ENCODE results near the gene GPC6.

Gene GPC6

DNA sequence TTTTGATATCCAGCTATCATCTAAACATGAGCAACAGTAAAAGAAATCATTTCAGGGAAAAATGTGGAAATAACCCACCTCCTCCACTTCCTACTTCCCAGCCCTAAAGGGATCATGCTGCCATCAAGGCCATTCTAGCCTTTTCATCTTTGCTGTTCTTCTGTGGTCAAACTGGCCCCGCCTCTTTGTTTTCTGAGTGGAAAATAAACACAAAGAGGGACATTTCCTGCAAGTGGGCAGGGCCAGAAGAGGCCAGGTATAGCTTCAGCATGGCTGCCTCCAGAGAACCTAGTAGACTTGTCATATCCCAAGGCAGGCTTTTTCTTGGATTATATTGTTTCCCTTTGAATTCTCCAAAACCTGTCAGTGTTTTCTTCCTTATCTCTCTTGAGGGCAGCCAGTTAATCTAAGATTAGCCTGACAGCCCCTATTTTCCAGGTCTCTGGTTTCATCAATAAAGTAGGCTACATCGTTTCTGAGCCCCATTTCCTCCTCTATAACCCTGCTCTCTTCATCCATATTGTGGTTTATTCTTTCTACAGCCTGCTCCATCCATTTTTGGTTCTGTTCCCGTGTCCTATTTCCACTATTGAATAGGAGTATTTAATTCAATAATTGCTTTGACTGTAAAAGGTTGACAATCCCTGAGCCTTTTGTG lies 117.6 kb downstream of the GPC6 start:
- H3K4me3 ChIP-seq (ENCODE audit: low read depth, low read length), result no peak overlapping the region
- TF ChIP-seq, protein P1, sequence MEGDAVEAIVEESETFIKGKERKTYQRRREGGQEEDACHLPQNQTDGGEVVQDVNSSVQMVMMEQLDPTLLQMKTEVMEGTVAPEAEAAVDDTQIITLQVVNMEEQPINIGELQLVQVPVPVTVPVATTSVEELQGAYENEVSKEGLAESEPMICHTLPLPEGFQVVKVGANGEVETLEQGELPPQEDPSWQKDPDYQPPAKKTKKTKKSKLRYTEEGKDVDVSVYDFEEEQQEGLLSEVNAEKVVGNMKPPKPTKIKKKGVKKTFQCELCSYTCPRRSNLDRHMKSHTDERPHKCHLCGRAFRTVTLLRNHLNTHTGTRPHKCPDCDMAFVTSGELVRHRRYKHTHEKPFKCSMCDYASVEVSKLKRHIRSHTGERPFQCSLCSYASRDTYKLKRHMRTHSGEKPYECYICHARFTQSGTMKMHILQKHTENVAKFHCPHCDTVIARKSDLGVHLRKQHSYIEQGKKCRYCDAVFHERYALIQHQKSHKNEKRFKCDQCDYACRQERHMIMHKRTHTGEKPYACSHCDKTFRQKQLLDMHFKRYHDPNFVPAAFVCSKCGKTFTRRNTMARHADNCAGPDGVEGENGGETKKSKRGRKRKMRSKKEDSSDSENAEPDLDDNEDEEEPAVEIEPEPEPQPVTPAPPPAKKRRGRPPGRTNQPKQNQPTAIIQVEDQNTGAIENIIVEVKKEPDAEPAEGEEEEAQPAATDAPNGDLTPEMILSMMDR (IDR thresholded peaks at IDR 0.05; ENCODE audit: borderline replicate concordance, insufficient read depth, low read depth, low read length), result no peak

DNA sequence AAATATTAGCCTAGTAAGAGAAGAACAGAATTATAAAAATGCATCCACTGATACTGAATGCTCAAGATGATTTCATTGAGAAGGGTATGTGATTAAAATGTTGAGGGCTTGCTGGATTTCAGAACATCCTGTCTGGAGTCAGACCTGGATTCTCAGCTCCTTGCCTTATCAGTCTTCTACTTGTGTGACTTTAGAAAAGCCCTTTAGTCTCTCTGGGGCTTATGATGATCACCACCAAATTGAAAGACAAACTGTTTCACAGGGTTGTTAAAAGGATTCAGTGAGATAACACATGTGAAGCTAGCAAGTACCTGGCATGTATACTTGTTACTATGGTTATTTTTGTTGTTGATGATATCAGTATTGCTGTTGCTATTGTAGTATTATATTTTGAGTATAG lies 118.4 kb downstream of the GPC6 start:
- H3K4me3 ChIP-seq (ENCODE audit: low read depth, low read length), result no peak overlapping the region

DNA sequence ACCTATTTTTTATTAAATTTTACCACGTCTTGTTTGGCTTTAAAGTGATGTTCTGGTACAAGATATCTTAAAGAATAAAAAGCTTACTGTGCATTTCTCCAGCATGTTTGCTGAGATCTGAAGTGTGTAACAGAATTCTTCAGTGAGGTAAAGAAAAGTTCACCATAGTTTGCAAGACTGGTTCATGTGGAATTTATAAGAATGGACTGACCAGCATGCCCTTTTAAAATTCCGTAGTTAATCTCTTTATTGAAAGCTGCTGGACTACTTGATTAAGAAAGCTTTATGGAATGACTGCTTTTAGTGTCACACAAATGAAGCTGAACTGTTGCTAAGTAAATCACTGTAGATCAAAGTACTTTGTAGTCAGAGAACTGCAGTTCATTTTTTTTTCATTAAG lies 119.2 kb downstream of the GPC6 start:
- H3K4me3 ChIP-seq (ENCODE audit: low read depth, low read length), result no peak overlapping the region

More for the DNA sequence above, 118.4 kb downstream of the GPC6 start:
- TF ChIP-seq, protein P1 (IDR thresholded peaks at IDR 0.05; ENCODE audit: borderline replicate concordance, insufficient read depth, low read depth, low read length), result no peak

DNA sequence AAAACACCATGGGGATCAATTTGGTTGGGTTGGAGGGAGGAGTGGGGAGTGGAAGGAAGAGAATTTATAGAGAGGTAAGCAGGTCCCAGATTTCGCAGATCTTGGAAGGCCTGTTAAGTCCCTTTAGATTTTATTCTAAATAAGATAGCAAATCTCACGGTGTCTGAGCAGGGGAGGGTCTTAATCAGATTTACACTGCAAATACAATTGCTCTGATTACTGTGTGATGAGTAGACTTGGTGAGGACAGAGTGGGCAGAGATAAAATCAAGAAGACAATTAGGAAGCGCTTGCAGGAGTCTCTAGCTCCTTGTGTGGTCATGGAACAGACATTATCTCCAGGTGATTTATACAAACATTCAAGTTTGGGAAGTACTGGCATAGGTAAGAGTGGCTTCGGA lies 126.0 kb downstream of the GPC6 start:
- H3K4me3 ChIP-seq (ENCODE audit: low read depth, low read length), result no peak overlapping the region
- TF ChIP-seq, protein P1 (IDR thresholded peaks at IDR 0.05; ENCODE audit: borderline replicate concordance, insufficient read depth, low read depth, low read length), result no peak

More for the DNA sequence above, 119.2 kb downstream of the GPC6 start:
- TF ChIP-seq, protein P1 (IDR thresholded peaks at IDR 0.05; ENCODE audit: borderline replicate concordance, insufficient read depth, low read depth, low read length), result no peak

DNA sequence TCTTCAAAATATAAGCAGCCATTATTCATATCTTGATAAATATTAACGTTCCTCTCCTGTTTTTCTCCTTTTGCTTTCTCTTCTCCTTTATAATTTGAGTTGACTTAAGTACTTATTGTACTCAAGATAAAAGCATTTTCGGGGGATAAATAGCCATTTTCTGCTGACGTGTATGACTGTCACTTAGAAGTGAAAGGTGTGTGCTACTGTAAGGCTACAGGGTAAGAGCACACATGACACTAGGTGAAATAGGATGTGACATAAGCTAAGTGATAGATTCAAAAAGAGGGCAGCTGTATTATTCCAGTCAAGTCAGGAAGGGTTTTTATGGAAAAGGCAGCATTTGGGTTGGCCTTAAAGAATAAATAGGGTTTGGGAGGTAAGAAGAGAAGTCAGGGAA lies 128.5 kb downstream of the GPC6 start:
- no peak overlapping the region for H3K4me3 ChIP-seq (ENCODE audit: low read depth, low read length)
- TF ChIP-seq, protein P1 (IDR thresholded peaks at IDR 0.05; ENCODE audit: borderline replicate concordance, insufficient read depth, low read depth, low read length), result no peak

DNA sequence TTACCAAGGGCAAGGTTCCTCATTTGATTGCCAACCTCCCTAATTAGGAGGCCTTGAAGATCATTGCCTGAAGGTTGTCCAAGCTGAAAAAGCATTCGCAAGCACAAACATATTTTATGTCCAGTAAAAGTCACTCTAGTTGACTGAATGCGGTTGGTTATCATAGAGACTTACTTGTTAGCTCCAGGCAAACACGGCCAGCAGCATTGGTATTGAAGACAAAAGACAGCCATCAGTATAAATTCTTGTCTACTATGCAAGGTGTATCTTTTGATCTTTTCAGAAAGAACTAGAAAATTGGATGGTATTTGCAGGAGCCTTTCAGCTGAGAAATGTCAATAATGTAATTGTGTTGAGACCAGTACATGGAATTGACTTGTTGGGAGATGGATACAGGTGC lies 129.9 kb downstream of the GPC6 start:
- TF ChIP-seq, protein P1 (IDR thresholded peaks at IDR 0.05; ENCODE audit: borderline replicate concordance, insufficient read depth, low read depth, low read length), result no peak
- H3K4me3 ChIP-seq (ENCODE audit: low read depth, low read length), result no peak overlapping the region

DNA sequence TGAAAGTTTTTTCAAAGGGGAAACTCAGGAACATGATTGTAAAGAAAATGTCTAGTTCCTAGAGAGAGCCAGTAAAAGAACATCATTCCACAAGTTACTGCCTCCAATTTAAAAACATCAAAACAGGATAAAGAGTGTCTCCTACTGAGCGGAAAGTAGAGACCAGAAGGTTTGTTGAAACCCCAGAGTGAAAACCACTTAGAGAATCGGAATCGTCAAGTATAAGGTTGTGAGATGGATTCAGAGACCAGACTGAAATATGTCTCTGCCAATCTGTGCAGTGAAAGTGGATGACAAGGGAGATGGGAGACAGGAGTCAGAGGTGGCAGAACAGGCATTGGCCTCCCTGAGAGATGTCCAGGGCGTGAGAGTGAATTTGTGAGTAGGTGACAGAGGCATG lies 133.4 kb downstream of the GPC6 start:
- H3K4me3 ChIP-seq (ENCODE audit: low read depth, low read length), result no peak overlapping the region
- TF ChIP-seq, protein P1 (IDR thresholded peaks at IDR 0.05; ENCODE audit: borderline replicate concordance, insufficient read depth, low read depth, low read length), result no peak

Data from GM12875 (cell line).